ENCODE results near the gene MRPS11. TPM values are rescaled to one million over a fixed set of nuclear protein-coding genes. Genes with fewer than 3 reads are reported as not detected.

The MRPS11 gene
- total and polyA plus RNA-seq, 10 of the 15 experiments (the other 5 are each of a cell fraction or from before 2014, with no cell fraction given), result 37.1 to 148 (median 68.7) TPM

DNA sequence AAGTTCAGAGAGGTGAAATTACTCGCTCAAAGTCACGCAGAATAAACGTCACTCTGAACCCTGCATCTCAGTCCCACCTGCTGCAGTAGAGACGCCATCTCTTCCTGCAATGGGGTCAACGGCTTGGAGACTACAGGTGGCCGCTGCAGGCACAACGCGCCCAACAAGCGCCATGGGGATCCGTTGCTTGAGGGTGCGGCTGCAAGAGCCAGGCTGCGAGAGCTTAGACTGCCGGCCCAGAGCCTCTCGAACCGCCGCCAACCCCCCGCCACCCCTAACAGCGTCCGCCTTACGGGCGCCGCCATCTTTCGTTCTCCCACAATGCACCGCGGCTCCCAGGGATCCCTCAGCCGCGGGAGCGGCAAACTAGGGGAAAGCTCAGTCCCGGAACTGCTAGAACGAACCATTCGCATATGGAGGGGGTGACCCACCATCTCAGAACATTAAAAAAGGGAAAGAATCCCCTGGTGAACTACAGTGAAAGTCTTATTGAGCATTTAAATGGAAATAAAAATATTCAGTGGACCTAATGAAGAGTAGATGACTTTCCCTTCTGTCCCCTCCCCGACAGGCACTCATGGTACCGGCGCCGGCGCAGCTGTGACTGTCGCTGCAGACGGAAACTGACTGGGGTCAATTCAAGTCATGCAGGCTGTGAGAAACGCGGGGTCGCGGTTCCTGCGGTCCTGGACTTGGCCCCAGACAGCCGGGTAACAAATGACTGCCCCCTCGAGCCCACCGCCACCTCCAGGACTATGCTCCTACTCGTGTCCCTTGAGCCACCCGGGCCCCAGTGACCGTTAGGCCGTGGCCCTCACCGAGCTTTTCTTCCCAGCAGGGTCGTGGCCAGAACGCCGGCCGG is at the start of gene MRPS11, which contains the start of gene MRPL46 (continued):
- TF ChIP-seq CBX5 (IDR thresholded peaks at IDR 0.05; ENCODE audit: low read depth) (no peak), TARDBP (IDR thresholded peaks at IDR 0.05; ENCODE audit: borderline replicate concordance) (no peak), ATF7 (IDR thresholded peaks at IDR 0.05; ENCODE audit: low read depth) (peak; percentile 100), NR2C1 (IDR thresholded peaks at IDR 0.05) (peak; percentile 79), BACH1 (IDR thresholded peaks at IDR 0.05; ENCODE audit: borderline replicate concordance) (0 out of 2 replicates have a peak, but pooled peaks have one; percentile 25), FOS (IDR thresholded peaks at IDR 0.05; ENCODE audit: borderline replicate concordance, extremely low read depth, insufficient read length) (no peak), MEF2A (IDR thresholded peaks at IDR 0.05; ENCODE audit: insufficient read depth, low read depth, low read length) (no peak), SIX5 (IDR thresholded peaks at IDR 0.05; ENCODE audit: low read depth, low read length, severe bottlenecking) (peak; percentile 63), SUZ12 (IDR thresholded peaks at IDR 0.05; ENCODE audit: unreplicated experiment) (no peak), NR2C2 (IDR thresholded peaks at IDR 0.05; ENCODE audit: borderline replicate concordance, control insufficient read depth, insufficient read length, low read depth) (no peak), SREBF1 (IDR thresholded peaks at IDR 0.05; ENCODE audit: low read length) (peak; percentile 99), POU2F2 (IDR thresholded peaks at IDR 0.05; ENCODE audit: borderline replicate concordance, low read depth, low read length) (peak; percentile 36; the same call in 1 of the 3 replicates), CHD2 (IDR thresholded peaks at IDR 0.05; ENCODE audit: borderline replicate concordance, low read depth, low read length) (no peak), POLR2AphosphoS2 (IDR thresholded peaks at IDR 0.05; ENCODE audit: low read depth, low read length) (no peak), FOXM1 (IDR thresholded peaks at IDR 0.05; ENCODE audit: low read depth, low read length) (no peak), NBN (IDR thresholded peaks at IDR 0.05) (peak; percentile 91; the same call in 1 of the 2 replicates), ASH2L (IDR thresholded peaks at IDR 0.05; ENCODE audit: borderline replicate concordance, low read depth) (peak; percentile 42; the same call in 1 of the 2 replicates), SMAD1 (IDR thresholded peaks at IDR 0.05; ENCODE audit: low read depth, partially characterized antibody) (peak; percentile 10), RELA (IDR thresholded peaks at IDR 0.05; ENCODE audit: borderline replicate concordance, partially characterized antibody) (peak; percentile 30), SMC3 (IDR thresholded peaks at IDR 0.05; ENCODE audit: borderline replicate concordance, low read length) (no peak), CHD4 (IDR thresholded peaks at IDR 0.05) (no peak)
- TF ChIP-seq, protein P1, sequence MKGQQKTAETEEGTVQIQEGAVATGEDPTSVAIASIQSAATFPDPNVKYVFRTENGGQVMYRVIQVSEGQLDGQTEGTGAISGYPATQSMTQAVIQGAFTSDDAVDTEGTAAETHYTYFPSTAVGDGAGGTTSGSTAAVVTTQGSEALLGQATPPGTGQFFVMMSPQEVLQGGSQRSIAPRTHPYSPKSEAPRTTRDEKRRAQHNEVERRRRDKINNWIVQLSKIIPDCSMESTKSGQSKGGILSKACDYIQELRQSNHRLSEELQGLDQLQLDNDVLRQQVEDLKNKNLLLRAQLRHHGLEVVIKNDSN (IDR thresholded peaks at IDR 0.05; ENCODE audit: borderline replicate concordance, extremely low read length, insufficient read depth, low read depth, low read length), result no peak
- TF ChIP-seq, protein P2, sequence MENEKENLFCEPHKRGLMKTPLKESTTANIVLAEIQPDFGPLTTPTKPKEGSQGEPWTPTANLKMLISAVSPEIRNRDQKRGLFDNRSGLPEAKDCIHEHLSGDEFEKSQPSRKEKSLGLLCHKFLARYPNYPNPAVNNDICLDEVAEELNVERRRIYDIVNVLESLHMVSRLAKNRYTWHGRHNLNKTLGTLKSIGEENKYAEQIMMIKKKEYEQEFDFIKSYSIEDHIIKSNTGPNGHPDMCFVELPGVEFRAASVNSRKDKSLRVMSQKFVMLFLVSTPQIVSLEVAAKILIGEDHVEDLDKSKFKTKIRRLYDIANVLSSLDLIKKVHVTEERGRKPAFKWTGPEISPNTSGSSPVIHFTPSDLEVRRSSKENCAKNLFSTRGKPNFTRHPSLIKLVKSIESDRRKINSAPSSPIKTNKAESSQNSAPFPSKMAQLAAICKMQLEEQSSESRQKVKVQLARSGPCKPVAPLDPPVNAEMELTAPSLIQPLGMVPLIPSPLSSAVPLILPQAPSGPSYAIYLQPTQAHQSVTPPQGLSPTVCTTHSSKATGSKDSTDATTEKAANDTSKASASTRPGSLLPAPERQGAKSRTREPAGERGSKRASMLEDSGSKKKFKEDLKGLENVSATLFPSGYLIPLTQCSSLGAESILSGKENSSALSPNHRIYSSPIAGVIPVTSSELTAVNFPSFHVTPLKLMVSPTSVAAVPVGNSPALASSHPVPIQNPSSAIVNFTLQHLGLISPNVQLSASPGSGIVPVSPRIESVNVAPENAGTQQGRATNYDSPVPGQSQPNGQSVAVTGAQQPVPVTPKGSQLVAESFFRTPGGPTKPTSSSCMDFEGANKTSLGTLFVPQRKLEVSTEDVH (IDR thresholded peaks at IDR 0.05; ENCODE audit: low read depth, partially characterized antibody), result no peak
- TF ChIP-seq, protein P3, sequence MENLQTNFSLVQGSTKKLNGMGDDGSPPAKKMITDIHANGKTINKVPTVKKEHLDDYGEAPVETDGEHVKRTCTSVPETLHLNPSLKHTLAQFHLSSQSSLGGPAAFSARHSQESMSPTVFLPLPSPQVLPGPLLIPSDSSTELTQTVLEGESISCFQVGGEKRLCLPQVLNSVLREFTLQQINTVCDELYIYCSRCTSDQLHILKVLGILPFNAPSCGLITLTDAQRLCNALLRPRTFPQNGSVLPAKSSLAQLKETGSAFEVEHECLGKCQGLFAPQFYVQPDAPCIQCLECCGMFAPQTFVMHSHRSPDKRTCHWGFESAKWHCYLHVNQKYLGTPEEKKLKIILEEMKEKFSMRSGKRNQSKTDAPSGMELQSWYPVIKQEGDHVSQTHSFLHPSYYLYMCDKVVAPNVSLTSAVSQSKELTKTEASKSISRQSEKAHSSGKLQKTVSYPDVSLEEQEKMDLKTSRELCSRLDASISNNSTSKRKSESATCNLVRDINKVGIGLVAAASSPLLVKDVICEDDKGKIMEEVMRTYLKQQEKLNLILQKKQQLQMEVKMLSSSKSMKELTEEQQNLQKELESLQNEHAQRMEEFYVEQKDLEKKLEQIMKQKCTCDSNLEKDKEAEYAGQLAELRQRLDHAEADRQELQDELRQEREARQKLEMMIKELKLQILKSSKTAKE (IDR thresholded peaks at IDR 0.05; ENCODE audit: low read depth, poor library complexity, severe bottlenecking), result peak; percentile 99
